Esophagus mucosa (tissue), 1 donor: ENCODE measurements around the gene FMR1NB. TPM values are rescaled to one million over a fixed set of nuclear protein-coding genes. Genes with fewer than 3 reads are reported as not detected.

Experiments used
- ATAC-seq: fragments of 200-7000 bp; cut with Tn5 transposase; one replicate; pipeline ENCODE4 v1.9.1; 2020
- total RNA-seq: library from RNA; stranded (reverse); gene quantifications from one replicate; pipeline ENCODE4 v1.2.4, GENCODE V29; 2023
- donor health status: DM: yes; HTN: yes; CAD: no.

FMR1NB gene
- not detected for total RNA-seq

- no peak for ATAC-seq
Measured at GRCh38 chrX:147981038-147981752, at the start of gene FMR1NB. Gene FMR1NB (plus strand): TSS chrX:147981337. CDS start chrX:147981403, 66 bp downstream.

- ATAC-seq, result no peak
Measured at GRCh38 chrX:147933815-147934214, 47.3 kb upstream of the FMR1NB start.

DNA sequence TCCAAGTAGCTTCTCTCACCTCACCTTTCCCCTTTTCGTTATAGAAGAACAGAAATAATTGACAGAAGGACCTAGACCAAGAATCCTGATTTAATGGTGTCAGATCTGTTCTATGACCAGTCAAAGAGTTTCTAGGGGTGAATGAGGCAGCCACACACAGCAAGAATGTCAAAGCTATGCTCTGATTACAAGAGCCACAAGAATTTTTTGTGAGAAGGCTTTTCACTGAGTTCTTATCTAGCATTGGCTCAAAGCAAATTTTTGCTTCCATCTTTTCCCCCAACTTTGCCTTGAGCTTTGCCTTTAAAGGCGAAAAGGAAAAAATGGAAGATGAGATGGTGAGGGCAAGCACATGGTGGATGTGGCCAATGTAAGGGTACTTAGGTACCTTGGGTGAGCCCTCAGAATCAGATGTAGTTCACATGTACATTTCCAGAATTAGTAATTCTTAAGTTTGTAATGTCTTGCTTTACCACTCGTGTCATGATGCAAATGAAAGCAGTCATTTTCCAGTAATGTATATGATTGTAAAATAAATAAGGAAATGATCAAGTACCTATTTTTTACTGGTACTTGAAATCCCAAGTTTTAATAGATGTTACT, 45.9 kb upstream of the FMR1NB start:
- no peak for ATAC-seq

DNA sequence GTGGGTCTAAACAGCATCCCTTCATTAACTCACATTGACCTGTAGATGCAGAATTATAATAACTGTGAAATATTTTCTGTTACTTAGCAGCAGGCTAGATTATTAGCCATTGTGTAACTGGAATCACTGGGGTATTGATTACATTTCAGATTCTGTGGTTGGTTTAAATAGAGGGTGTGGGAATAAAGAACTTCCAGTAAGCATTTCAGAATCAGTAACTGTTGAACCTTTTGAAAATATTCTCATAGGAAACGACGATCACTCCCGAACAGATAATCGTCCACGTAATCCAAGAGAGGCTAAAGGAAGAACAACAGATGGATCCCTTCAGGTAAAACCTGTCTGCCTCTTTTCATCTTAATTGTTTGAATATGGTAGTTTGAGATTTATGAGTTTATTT, 35.9 kb upstream of the FMR1NB start:
- ATAC-seq, result no peak

DNA sequence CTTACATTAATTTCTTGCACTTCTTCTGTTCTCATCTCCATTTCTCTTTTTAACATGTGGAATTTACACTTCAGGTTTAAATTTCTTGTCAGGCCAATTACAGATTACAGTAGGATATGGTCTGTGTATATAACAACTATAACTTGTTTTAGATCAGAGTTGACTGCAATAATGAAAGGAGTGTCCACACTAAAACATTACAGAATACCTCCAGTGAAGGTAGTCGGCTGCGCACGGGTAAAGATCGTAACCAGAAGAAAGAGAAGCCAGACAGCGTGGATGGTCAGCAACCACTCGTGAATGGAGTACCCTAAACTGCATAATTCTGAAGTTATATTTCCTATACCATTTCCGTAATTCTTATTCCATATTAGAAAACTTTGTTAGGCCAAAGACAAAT, 32.6 kb upstream of the FMR1NB start:
- no peak for ATAC-seq

GRCh38 chrX:147950352-147950751, 30.8 kb upstream of the FMR1NB start:
- ATAC-seq, result no peak

- ATAC-seq, result no peak
Measured at GRCh38 chrX:147953976-147954375, 27.2 kb upstream of the FMR1NB start.

- no peak for ATAC-seq
Measured at GRCh38 chrX:147957291-147957690, 23.8 kb upstream of the FMR1NB start.

DNA sequence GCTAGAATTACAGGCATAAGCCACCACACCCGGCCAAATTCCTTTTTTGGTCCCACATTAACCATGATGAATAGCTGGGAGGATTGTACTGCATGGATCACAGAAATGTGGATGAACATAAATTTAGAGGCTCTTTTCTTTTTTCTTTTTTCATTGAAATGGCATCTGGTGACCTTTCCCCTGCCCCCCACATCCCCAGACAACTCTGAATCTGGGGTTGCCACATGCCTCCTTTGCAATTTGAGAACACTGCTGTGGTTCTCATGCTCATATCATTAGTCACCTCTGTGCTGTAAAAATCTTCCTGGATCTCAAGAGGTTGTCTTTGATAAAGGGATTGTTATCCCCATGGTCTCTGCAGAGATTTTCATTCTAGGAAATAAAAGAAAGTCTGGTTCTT, 22.8 kb upstream of the FMR1NB start:
- no peak for ATAC-seq

DNA sequence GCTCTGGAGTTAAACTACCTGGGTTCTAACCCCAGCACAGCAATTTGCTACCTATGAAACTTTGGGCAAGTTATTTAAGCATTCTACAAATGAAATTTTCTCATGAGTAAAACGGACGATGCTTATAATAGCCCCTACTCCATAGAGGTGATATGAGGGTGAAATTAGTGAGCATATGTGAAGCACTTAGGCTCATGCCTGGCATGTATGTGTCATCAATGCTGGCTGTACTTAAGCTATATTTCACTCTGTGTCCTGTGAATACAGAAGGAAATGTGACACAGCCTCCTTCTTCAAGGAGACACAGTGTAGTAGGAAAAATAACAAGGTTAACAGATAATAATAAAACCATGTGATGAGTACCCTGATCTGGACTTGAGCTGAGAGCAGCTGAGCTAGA, 20.4 kb upstream of the FMR1NB start:
- no peak for ATAC-seq

GRCh38 chrX:147962476-147962875, 18.7 kb upstream of the FMR1NB start:
- ATAC-seq, result no peak

DNA sequence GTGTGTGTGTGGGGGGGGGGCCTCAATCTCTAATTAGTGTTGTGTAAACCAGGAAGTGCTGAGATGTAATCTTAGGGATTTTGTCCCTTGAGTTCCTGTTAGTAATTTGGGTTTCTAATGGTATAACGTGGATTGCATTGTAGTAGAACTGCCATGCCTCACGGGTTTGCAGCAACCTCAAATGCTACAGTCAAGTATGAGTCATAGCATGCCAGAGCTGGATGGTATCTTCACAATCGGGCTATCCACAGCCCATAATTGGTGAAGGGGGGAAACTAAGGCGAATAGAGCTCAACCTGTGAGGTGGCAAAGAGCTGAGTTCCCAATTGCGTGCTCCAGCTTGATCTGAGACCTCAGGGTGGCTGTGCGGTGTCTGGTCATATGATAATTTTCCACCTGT, 2.2 kb upstream of the FMR1NB start:
- ATAC-seq, result no peak

- no peak for ATAC-seq
Measured at GRCh38 chrX:148020329-148020728, 39.2 kb downstream of the FMR1NB start.

GRCh38 chrX:148024425-148025148, 43.5 kb downstream of the FMR1NB start:
- no peak for ATAC-seq

- ATAC-seq, result no peak
Measured at GRCh38 chrX:148035380-148035779, 54.2 kb downstream of the FMR1NB start.

GRCh38 chrX:148037020-148037419, 55.9 kb downstream of the FMR1NB start:
- ATAC-seq, result no peak

GRCh38 chrX:148043271-148043855, 62.2 kb downstream of the FMR1NB start:
- ATAC-seq, result no peak

DNA sequence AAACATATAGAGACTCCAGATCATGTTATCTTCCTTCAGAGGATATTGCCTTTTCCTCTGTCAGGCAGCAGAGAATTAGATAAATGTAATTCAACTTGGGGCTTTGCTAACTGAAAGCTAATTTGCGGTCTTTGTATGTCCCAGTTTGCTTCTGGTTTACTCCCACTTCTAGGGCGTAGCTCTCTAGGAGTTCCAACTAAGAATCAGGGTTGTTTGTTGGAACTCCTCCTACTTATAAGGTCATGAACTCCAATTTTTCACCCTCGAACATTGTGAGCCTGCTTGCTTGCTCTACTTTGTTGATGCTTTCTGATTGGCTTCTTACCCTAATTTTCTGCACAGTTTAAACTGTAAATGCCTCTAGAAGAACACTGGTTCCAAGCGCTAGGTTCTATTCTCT, 66.1 kb downstream of the FMR1NB start:
- no peak for ATAC-seq

DNA sequence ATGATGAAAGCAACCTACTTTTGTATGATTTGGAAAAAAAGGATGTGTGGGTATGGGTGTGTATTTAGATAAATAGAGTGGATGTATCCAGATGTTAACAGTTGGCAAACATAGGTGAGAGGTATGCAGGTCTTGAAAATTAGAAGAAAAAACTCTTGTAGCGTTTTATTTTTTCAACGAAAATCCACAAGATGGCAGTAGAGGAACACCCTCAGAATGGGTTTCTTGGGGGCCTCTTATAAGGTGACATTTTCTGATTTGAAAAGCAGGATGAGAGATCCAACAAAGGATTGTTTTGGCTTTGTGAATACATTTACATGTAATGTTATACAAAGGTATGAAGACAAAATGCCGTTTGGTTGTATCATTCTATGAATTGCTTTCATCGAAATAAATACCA, 68.3 kb downstream of the FMR1NB start:
- no peak for ATAC-seq

GRCh38 chrX:148051973-148052372, 70.8 kb downstream of the FMR1NB start:
- ATAC-seq, result no peak

- ATAC-seq, result no peak
Measured at GRCh38 chrX:148067285-148067684, 86.1 kb downstream of the FMR1NB start.

DNA sequence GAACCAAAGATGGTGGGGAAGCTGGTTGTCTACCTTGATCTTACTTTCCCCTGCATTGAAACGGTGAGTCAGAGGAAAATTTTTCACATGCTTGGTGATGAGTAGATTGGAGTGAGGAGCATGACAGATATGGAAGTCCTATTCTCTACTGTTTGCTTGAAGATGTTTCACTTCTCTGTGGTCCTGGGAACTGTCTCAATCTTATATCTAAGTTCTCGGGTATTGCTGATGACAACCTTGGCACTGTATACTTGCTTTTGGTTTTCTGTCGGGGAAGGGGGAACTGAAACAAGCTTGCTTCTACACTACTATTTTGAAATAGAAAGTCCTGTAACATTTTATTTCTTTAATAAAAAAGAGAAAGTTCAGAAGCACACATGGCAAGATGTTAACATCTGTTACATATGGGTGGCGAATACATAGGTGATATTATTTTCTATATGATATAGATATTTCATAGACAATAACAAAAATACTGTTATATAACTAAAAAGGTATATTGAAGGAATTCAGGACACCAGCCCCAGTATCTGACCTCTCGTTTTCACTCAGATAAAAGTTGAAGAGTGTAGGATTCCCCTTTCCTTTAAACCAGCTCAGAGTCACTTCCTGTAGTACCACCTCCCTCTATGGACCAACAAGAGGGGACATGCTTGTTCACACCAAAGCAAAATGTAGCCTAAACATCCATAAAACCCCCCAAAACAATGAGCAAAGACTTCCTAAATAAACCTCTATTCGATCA, 88.8 kb downstream of the FMR1NB start:
- no peak for ATAC-seq

GRCh38 chrX:148070504-148070877, 89.4 kb downstream of the FMR1NB start:
- no peak for ATAC-seq
